SK-N-SH treated with all-trans-retinoic acid at 6 μM for 48 hours (cell line): ENCODE data around the gene RASGEF1C.

Experiments
- ESRRG ChIP-seq: fragments of 250-450 bp; sonication (Bioruptor Pico); IDR thresholded peaks from 2 replicates; pipeline ENCODE4 v1.6.1; 2021; ENCODE audit warnings: mild to moderate bottlenecking
- GLIS3 ChIP-seq: fragments of 250-450 bp; sonication (Bioruptor Pico); IDR thresholded peaks from 2 replicates; pipeline ENCODE4 v1.5.0; 2020; ENCODE audit warnings: mild to moderate bottlenecking, moderate library complexity
- ISL1 ChIP-seq: fragments of 250-450 bp; sonication (Bioruptor Pico); IDR thresholded peaks from 2 replicates; pipeline ENCODE4 v2.1.2; 2022; ENCODE audit warnings: mild to moderate bottlenecking, moderate library complexity
- PPARA ChIP-seq: fragments of 250-450 bp; sonication (Bioruptor Pico); IDR thresholded peaks from 2 replicates; pipeline ENCODE4 v1.5.0; 2020; ENCODE audit warnings: mild to moderate bottlenecking, borderline replicate concordance
- RARB ChIP-seq: fragments of 250-450 bp; sonication (Bioruptor Pico); IDR thresholded peaks from 2 replicates; pipeline ENCODE4 v1.8.0; 2021; ENCODE audit warnings: mild to moderate bottlenecking, moderate library complexity
- TCF4 ChIP-seq: fragments of 250-450 bp; sonication (Bioruptor Pico); IDR thresholded peaks from 2 replicates; pipeline ENCODE4 v1.8.0; 2021; ENCODE audit warnings: mild to moderate bottlenecking, moderate library complexity, borderline replicate concordance
- ZFP3 ChIP-seq: fragments of 250-450 bp; sonication (Bioruptor Pico); IDR thresholded peaks from 2 replicates; pipeline ENCODE4 v1.5.0; 2020; ENCODE audit warnings: mild to moderate bottlenecking, moderate library complexity
- ZFP30 ChIP-seq: fragments of 450-650 bp; formaldehyde crosslinking; IDR thresholded peaks from 2 replicates; pipeline ENCODE4 v1.5.0; 2022; ENCODE audit warnings: mild to moderate bottlenecking, moderate library complexity
- ZNF8 ChIP-seq: fragments of 450-650 bp; formaldehyde crosslinking; IDR thresholded peaks from 2 replicates; pipeline ENCODE4 v1.5.0; 2020; ENCODE audit warnings: mild to moderate bottlenecking, moderate library complexity
- TF ChIP-seq, protein P1 (sequence below): fragments of 250-450 bp; sonication (Bioruptor Pico); IDR thresholded peaks from 2 replicates; pipeline ENCODE4 v1.5.1; 2020; ENCODE audit warnings: low read depth, mild to moderate bottlenecking, moderate library complexity
- TF ChIP-seq, protein P2 (sequence below): fragments of 250-450 bp; sonication (Bioruptor Pico); IDR thresholded peaks from 2 replicates; pipeline ENCODE4 v1.5.1; 2021; ENCODE audit warnings: mild to moderate bottlenecking, moderate library complexity
- TF ChIP-seq, protein P3 (sequence below): fragments of 250-450 bp; sonication (Bioruptor Pico); IDR thresholded peaks from 2 replicates; pipeline ENCODE4 v1.8.0; 2020; ENCODE audit warnings: mild to moderate bottlenecking, moderate library complexity, borderline replicate concordance
- TF ChIP-seq, protein P4 (sequence below): fragments of 250-450 bp; sonication (Bioruptor Pico); IDR thresholded peaks from 2 replicates; pipeline ENCODE4 v1.5.0; 2020; ENCODE audit warnings: mild to moderate bottlenecking, moderate library complexity

DNA sequence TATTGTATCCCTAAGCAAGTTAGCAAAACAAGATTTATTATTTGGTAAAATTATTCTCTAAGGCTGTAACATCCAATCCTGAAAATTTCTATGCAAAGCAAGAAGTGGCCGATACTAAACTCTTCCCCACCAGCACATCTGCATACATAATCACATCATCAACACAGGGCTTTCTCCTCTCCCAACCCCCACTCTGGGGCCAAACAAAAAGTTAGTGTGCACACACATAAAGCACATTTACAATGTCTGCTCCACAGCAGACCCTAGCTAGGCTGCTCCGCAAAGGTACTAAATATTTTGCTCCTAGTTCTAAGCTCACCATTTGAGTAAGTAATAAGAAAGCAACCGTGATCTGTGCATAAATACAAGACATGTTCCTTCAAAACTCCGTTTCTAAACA, 141.0 kb downstream of the RASGEF1C start:
- TF ChIP-seq ESRRG (CRISPR knock-in tag): no peak
- TF ChIP-seq, protein P1, sequence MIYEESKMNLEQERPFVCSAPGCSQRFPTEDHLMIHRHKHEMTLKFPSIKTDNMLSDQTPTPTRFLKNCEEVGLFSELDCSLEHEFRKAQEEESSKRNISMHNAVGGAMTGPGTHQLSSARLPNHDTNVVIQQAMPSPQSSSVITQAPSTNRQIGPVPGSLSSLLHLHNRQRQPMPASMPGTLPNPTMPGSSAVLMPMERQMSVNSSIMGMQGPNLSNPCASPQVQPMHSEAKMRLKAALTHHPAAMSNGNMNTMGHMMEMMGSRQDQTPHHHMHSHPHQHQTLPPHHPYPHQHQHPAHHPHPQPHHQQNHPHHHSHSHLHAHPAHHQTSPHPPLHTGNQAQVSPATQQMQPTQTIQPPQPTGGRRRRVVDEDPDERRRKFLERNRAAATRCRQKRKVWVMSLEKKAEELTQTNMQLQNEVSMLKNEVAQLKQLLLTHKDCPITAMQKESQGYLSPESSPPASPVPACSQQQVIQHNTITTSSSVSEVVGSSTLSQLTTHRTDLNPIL (CRISPR knock-in tag): no peak
- TF ChIP-seq ZFP3 (CRISPR knock-in tag): no peak
- TF ChIP-seq, protein P2, sequence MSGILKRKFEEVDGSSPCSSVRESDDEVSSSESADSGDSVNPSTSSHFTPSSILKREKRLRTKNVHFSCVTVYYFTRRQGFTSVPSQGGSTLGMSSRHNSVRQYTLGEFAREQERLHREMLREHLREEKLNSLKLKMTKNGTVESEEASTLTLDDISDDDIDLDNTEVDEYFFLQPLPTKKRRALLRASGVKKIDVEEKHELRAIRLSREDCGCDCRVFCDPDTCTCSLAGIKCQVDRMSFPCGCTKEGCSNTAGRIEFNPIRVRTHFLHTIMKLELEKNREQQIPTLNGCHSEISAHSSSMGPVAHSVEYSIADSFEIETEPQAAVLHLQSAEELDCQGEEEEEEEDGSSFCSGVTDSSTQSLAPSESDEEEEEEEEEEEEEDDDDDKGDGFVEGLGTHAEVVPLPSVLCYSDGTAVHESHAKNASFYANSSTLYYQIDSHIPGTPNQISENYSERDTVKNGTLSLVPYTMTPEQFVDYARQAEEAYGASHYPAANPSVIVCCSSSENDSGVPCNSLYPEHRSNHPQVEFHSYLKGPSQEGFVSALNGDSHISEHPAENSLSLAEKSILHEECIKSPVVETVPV (CRISPR knock-in tag): no peak
- no peak for TF ChIP-seq GLIS3 (CRISPR knock-in tag)
- TF ChIP-seq, protein P3, sequence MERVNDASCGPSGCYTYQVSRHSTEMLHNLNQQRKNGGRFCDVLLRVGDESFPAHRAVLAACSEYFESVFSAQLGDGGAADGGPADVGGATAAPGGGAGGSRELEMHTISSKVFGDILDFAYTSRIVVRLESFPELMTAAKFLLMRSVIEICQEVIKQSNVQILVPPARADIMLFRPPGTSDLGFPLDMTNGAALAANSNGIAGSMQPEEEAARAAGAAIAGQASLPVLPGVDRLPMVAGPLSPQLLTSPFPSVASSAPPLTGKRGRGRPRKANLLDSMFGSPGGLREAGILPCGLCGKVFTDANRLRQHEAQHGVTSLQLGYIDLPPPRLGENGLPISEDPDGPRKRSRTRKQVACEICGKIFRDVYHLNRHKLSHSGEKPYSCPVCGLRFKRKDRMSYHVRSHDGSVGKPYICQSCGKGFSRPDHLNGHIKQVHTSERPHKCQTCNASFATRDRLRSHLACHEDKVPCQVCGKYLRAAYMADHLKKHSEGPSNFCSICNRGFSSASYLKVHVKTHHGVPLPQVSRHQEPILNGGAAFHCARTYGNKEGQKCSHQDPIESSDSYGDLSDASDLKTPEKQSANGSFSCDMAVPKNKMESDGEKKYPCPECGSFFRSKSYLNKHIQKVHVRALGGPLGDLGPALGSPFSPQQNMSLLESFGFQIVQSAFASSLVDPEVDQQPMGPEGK: no peak
- TF ChIP-seq, protein P4, sequence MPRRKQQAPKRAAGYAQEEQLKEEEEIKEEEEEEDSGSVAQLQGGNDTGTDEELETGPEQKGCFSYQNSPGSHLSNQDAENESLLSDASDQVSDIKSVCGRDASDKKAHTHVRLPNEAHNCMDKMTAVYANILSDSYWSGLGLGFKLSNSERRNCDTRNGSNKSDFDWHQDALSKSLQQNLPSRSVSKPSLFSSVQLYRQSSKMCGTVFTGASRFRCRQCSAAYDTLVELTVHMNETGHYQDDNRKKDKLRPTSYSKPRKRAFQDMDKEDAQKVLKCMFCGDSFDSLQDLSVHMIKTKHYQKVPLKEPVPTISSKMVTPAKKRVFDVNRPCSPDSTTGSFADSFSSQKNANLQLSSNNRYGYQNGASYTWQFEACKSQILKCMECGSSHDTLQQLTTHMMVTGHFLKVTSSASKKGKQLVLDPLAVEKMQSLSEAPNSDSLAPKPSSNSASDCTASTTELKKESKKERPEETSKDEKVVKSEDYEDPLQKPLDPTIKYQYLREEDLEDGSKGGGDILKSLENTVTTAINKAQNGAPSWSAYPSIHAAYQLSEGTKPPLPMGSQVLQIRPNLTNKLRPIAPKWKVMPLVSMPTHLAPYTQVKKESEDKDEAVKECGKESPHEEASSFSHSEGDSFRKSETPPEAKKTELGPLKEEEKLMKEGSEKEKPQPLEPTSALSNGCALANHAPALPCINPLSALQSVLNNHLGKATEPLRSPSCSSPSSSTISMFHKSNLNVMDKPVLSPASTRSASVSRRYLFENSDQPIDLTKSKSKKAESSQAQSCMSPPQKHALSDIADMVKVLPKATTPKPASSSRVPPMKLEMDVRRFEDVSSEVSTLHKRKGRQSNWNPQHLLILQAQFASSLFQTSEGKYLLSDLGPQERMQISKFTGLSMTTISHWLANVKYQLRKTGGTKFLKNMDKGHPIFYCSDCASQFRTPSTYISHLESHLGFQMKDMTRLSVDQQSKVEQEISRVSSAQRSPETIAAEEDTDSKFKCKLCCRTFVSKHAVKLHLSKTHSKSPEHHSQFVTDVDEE (CRISPR knock-in tag): no peak
- no peak for TF ChIP-seq RARB
- TF ChIP-seq TCF4 (CRISPR knock-in tag): no peak
- TF ChIP-seq PPARA (CRISPR knock-in tag): no peak
- TF ChIP-seq ZFP30 (CRISPR knock-in tag): no peak
- TF ChIP-seq ZNF8 (CRISPR knock-in tag): no peak
- TF ChIP-seq ISL1 (CRISPR knock-in tag): no peak
